ENCODE data around the gene PBRM1.

DNA sequence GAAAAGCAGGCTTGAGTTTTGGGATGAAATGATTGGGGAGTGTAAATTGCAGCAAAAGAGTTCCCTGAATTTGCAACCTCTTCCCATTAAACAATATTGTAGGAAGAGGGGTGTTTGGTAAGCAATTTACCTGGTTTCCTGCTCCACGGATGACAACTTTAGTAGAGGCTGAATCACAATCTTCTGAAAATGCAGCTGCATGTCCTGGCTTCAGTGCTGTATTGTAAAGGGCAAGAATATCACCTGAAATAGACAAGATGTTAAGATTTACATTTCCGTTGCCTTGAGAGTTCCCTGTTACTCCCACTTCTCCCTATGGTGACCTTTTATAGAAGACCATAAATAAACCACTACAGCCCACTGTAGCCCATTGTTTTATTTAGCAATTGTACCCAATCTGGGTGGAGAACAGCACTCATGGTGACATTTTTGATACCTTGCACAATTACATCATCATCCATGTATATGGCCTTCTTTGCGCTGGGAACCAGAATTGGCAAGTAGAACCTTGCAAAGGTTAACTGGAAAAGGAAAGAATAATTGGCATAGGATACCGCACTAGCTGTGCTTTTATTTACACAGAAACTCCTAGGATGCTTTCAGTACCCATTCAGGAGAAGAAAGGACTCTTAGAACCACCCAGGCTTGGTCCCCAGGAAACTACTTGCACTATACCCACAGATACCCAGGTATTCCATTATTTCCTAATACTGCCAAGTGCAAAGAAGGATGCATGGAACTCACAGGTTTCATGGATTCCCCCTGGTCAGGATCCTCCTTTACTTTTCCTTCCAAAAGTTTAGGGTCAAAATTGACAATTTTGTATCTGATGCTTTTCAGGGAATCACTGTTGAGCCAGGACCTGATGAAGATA lies 10.3 kb upstream of the PBRM1 start:
- TF ChIP-seq RAD21 (IDR thresholded peaks at IDR 0.05; ENCODE audit: low read depth) (no peak), EP300 (IDR thresholded peaks at IDR 0.05; ENCODE audit: borderline replicate concordance) (no peak), CEBPB (IDR thresholded peaks at IDR 0.05) (no peak), YY1 (IDR thresholded peaks at IDR 0.05; ENCODE audit: low read depth) (no peak)
